ENCODE results near the gene MECP2.

DNA sequence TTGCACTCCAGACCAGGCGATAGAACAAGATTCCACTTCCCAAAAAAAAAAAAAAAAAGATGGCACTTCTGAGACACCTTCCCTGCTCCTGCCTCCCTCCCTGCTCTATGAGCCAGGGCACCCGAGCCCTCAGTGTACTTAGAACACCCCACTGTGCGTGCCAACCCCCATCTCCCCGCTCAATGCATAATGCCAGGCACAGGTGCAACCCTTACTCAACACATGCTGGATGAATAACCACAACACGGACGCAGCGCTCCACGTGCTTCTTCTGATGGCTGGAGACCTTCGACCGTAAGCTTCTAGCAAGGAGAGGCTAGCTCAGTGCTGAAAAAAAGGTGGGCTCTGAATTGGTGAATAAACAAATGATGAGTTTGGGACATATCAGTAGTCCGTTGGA is 57.9 kb downstream of the MECP2 start:
- TF ChIP-seq, protein P1, sequence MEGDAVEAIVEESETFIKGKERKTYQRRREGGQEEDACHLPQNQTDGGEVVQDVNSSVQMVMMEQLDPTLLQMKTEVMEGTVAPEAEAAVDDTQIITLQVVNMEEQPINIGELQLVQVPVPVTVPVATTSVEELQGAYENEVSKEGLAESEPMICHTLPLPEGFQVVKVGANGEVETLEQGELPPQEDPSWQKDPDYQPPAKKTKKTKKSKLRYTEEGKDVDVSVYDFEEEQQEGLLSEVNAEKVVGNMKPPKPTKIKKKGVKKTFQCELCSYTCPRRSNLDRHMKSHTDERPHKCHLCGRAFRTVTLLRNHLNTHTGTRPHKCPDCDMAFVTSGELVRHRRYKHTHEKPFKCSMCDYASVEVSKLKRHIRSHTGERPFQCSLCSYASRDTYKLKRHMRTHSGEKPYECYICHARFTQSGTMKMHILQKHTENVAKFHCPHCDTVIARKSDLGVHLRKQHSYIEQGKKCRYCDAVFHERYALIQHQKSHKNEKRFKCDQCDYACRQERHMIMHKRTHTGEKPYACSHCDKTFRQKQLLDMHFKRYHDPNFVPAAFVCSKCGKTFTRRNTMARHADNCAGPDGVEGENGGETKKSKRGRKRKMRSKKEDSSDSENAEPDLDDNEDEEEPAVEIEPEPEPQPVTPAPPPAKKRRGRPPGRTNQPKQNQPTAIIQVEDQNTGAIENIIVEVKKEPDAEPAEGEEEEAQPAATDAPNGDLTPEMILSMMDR (IDR thresholded peaks at IDR 0.05; ENCODE audit: insufficient read depth, low read length, poor library complexity, severe bottlenecking), result no peak
- TF ChIP-seq EZH2phosphoT487 (conservative IDR thresholded peaks at IDR 0.05; ENCODE audit: low read length), result no peak
